SH-SY5Y (cell line): ENCODE data around the gene GADD45GIP1.

Source experiments
- GATA2 ChIP-seq: IDR thresholded peaks from 2 replicates; pipeline ENCODE4 v1.6.1; 2011; ENCODE audit warnings: mild to moderate bottlenecking, low read depth, low read length
- GATA3 ChIP-seq: IDR thresholded peaks from 2 replicates; pipeline ENCODE4 v1.6.1; 2011; ENCODE audit warnings: low read depth, mild to moderate bottlenecking, low read length, moderate library complexity

GRCh38 chr19:12984683-12985048, 27.6 kb upstream of the GADD45GIP1 start:
- no peak for TF ChIP-seq GATA2
- TF ChIP-seq GATA3 = no peak
